Endothelial cell of umbilical vein (primary cell): ENCODE results near the gene ZNF483.

ENCODE experiments used
- MAX ChIP-seq: IDR thresholded peaks from 2 replicates; pipeline ENCODE4 v1.6.1; 2011; ENCODE audit not compliant: insufficient read depth, insufficient read length
- MYC ChIP-seq: IDR thresholded peaks from one replicate; pipeline ENCODE4 v1.6.1; 2011; ENCODE audit warnings: mild to moderate bottlenecking, low read depth, low read length
- POLR2A ChIP-seq: IDR thresholded peaks from 2 replicates; pipeline ENCODE4 v1.6.1; 2012; ENCODE audit warnings: low read depth, mild to moderate bottlenecking, control low read depth, low read length
- POLR2AphosphoS5 ChIP-seq: IDR thresholded peaks from 2 replicates; pipeline ENCODE4 v1.6.1; 2012; ENCODE audit warnings: low read depth, mild to moderate bottlenecking, control low read depth, low read length, moderate library complexity; ENCODE audit not compliant: insufficient read depth
- TF ChIP-seq, protein P1 (sequence below), 2 donors: IDR thresholded peaks; 1 replicate in 1 of 2; 2 replicates in 1 of 2; pipeline ENCODE4 v1.5.1; 2011; ENCODE audit warnings: low read length in 2 of 2, mild to moderate bottlenecking in 2 of 2, moderate library complexity in 2 of 2, control low read depth in 1 of 2, inconsistent platforms in 1 of 2, low read depth in 1 of 2; ENCODE audit not compliant: insufficient read depth in 1 of 2; ENCODE audit errors: extremely low read depth in 1 of 2

- TF ChIP-seq MAX (no peak), POLR2AphosphoS5 (no peak), POLR2A (no peak), MYC (no peak)
- TF ChIP-seq, protein P1, sequence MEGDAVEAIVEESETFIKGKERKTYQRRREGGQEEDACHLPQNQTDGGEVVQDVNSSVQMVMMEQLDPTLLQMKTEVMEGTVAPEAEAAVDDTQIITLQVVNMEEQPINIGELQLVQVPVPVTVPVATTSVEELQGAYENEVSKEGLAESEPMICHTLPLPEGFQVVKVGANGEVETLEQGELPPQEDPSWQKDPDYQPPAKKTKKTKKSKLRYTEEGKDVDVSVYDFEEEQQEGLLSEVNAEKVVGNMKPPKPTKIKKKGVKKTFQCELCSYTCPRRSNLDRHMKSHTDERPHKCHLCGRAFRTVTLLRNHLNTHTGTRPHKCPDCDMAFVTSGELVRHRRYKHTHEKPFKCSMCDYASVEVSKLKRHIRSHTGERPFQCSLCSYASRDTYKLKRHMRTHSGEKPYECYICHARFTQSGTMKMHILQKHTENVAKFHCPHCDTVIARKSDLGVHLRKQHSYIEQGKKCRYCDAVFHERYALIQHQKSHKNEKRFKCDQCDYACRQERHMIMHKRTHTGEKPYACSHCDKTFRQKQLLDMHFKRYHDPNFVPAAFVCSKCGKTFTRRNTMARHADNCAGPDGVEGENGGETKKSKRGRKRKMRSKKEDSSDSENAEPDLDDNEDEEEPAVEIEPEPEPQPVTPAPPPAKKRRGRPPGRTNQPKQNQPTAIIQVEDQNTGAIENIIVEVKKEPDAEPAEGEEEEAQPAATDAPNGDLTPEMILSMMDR (IDR thresholded peaks at IDR 0.05; ENCODE audit: extremely low read depth in 1 of 2, insufficient read depth in 1 of 2, low read depth in 1 of 2, low read length in 2 of 2), result no peak
These were observed at the start of gene ZNF483 for GRCh38 chr9:111525056-111525977.
